Type B pancreatic cell (in vitro differentiated cells): ENCODE results near the gene GUCA2B. TPM values are rescaled to one million over a fixed set of nuclear protein-coding genes. Genes with fewer than 3 reads are reported as not detected.

Experiments used
- DNase-seq: peaks from one replicate; pipeline ENCODE4 v3.0.0; 2021; ENCODE audit warnings: mixed read lengths; ENCODE audit not compliant: unreplicated experiment; ENCODE audit errors: extremely low spot score
- H3K27ac Mint-ChIP-seq: 2 replicates; pipeline ENCODE4 v1.8.0; 2021; ENCODE audit warnings: mild to moderate bottlenecking, mixed read lengths
- H3K27me3 Mint-ChIP-seq: 2 replicates; pipeline ENCODE4 v1.8.0; 2021; ENCODE audit warnings: mixed read lengths
- H3K36me3 Mint-ChIP-seq: 2 replicates; pipeline ENCODE4 v1.8.0; 2021; ENCODE audit warnings: mixed read lengths
- H3K4me1 Mint-ChIP-seq: one replicate; pipeline ENCODE4 v1.8.0; 2021; ENCODE audit warnings: mixed read lengths; ENCODE audit not compliant: unreplicated experiment
- H3K4me3 Mint-ChIP-seq: 2 replicates; pipeline ENCODE4 v1.8.0; 2021; ENCODE audit warnings: mild to moderate bottlenecking, mixed read lengths
- H3K9me3 Mint-ChIP-seq: 2 replicates; pipeline ENCODE4 v1.8.0; 2021; ENCODE audit warnings: mixed read lengths
- CTCF ChIP-seq: fragments of 200-600 bp; sonication (generic); conservative IDR thresholded peaks from 2 replicates; pipeline ENCODE4 v1.5.0; 2021; ENCODE audit warnings: antibody characterized with exemption, mild to moderate bottlenecking
- total RNA-seq: library from RNA; stranded (reverse); gene quantifications from 2 replicates; pipeline ENCODE4 v1.2.1, GENCODE V29; 2021; ENCODE audit warnings: low replicate concordance

GUCA2B gene
- total RNA-seq, 1 donor from 2014 or later = 0.92 TPM

GRCh38 chr1:42192106-42192505 lies 38.9 kb downstream of the GUCA2B start:
- Mint-ChIP-seq H3K9me3 (no peaks in the 10 kb centered on the region), H3K27ac (no peak overlapping the region), H3K27me3 (no peaks in the 10 kb centered on the region), H3K36me3 (peaks cover 34% of the 10 kb centered on the region), H3K4me1 (no peaks in the 10 kb centered on the region), H3K4me3 (no peak overlapping the region)
- no peak for TF ChIP-seq CTCF
- no peak for DNase-seq

GRCh38 chr1:42195841-42196240 lies 42.6 kb downstream of the GUCA2B start:
- DNase-seq = no peak
- no peak overlapping the region for H3K4me3 Mint-ChIP-seq
- no peak for TF ChIP-seq CTCF
- peaks cover 29% of the 10 kb centered on the region for H3K36me3 Mint-ChIP-seq
- H3K27me3 Mint-ChIP-seq = no peaks in the 10 kb centered on the region
- H3K9me3 Mint-ChIP-seq = no peaks in the 10 kb centered on the region
- H3K4me1 Mint-ChIP-seq = no peaks in the 10 kb centered on the region
- H3K27ac Mint-ChIP-seq = no peak overlapping the region

GRCh38 chr1:42198251-42198650 lies 45.0 kb downstream of the GUCA2B start:
- no peak for TF ChIP-seq CTCF
- no peak overlapping the region for H3K4me3 Mint-ChIP-seq
- H3K36me3 Mint-ChIP-seq = peaks cover 47% of the 10 kb centered on the region
- no peaks in the 10 kb centered on the region for H3K27me3 Mint-ChIP-seq
- no peaks in the 10 kb centered on the region for H3K4me1 Mint-ChIP-seq
- H3K27ac Mint-ChIP-seq = no peak overlapping the region
- DNase-seq = no peak
- H3K9me3 Mint-ChIP-seq = peaks cover 12% of the 10 kb centered on the region

- no peak for DNase-seq
- H3K36me3 Mint-ChIP-seq = peaks cover 62% of the 10 kb centered on the region
- TF ChIP-seq CTCF = no peak
- H3K27me3 Mint-ChIP-seq = no peaks in the 10 kb centered on the region
- no peak overlapping the region for H3K27ac Mint-ChIP-seq
- H3K4me3 Mint-ChIP-seq = no peak overlapping the region
- no peaks in the 10 kb centered on the region for H3K4me1 Mint-ChIP-seq
- peaks cover 23% of the 10 kb centered on the region for H3K9me3 Mint-ChIP-seq
Measured at GRCh38 chr1:42201986-42202385, 48.8 kb downstream of the GUCA2B start.

Other genes with a start within 250 kb of the GUCA2B start
- 3.7 and 9.2 TPM in 2 replicates for gene HIVEP3, start 234.5 kb upstream of the GUCA2B start, total RNA-seq
- gene GUCA2A, start 11.3 kb downstream of the GUCA2B start, total RNA-seq = 2.9 and 7.4 TPM in 2 replicates
- gene FOXJ3, start 181.8 kb downstream of the GUCA2B start, total RNA-seq = 49.4 and 49.8 TPM in 2 replicates
- 2.3 and 3.8 TPM in 2 replicates for gene RIMKLA, start 227.4 kb downstream of the GUCA2B start, total RNA-seq